HepG2 (cell line): ENCODE measurements around the gene SERPINE2. TPM values are rescaled to one million over a fixed set of nuclear protein-coding genes. Genes with fewer than 3 reads are reported as not detected.

Experiments
- IRX3 ChIP-seq: sonication (generic); formaldehyde crosslinking; IDR thresholded peaks from 2 replicates; pipeline ENCODE4 v1.8.1; 2023; ENCODE audit warnings: mild to moderate bottlenecking, low read depth, missing genetic modification reagents, borderline replicate concordance
- polyA plus RNA-seq, 8 experiments: library from polyadenylated mRNA; depleted of rRNA in 3 of 8; stranded (reverse) in 7 of 8; unstranded in 1 of 8; fragments of >200 nt; fragmentation: Illumina TruSeq in 4 of 8; extraction: Trizol in 4 of 8; gene quantifications; 2 replicates each; pipeline versions ENCODE4 v1.2.1 to v1.2.3, GENCODE V29; 2011 to 2016; ENCODE audit warnings: low read depth in 4 of 8, missing spikeins in 1 of 8, mixed read lengths in 1 of 8; ENCODE audit not compliant: insufficient read depth in 1 of 8
- total RNA-seq, 5 experiments: library from RNA; depleted of rRNA; stranded (reverse); fragments of >200 nt; fragmentation: Illumina TruSeq; extraction: Trizol; gene quantifications; 2 replicates each; pipeline ENCODE4 v1.2.3, GENCODE V29; 2016; ENCODE audit warnings: low read depth in 1 of 5
- TF ChIP-seq, protein P1 (sequence below): sonication (generic); formaldehyde crosslinking; IDR thresholded peaks from 2 replicates; pipeline ENCODE4 v1.4.0; 2020; ENCODE audit warnings: mild to moderate bottlenecking, missing genetic modification reagents
- TF ChIP-seq, protein P2 (sequence below): sonication (generic); formaldehyde crosslinking; IDR thresholded peaks from 2 replicates; pipeline ENCODE4 v1.5.0; 2020; ENCODE audit warnings: missing genetic modification reagents
- TF ChIP-seq, protein P3 (sequence below): sonication (generic); formaldehyde crosslinking; conservative IDR thresholded peaks from 2 replicates; pipeline ENCODE4 v1.5.0; 2020; ENCODE audit warnings: missing genetic modification reagents

The SERPINE2 gene
- total and polyA plus RNA-seq, 2 of the 13 experiments (the other 11 are each of a cell fraction or from before 2014, with no cell fraction given): 7.9 to 18.1 TPM

DNA sequence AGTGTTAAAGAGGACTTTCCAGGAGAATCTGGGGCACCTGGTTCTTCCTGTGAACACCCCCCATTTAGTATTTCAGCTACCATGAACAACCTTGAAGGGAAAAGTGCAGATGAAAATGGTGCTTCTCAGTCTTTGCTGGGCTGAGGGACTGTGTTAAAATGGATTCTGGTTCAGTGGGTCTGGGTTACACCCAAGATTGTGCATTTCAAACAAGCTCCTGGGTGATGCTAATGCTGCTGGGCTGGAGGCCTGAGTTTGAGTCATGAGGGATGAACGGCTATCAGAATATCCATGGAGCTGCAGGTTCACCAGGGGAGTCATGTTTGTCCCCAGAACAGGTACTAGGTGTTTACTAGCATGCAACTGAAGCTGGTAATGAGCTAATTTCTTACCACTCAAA, 57.8 kb downstream of the SERPINE2 start (continued):
- TF ChIP-seq, protein P1, sequence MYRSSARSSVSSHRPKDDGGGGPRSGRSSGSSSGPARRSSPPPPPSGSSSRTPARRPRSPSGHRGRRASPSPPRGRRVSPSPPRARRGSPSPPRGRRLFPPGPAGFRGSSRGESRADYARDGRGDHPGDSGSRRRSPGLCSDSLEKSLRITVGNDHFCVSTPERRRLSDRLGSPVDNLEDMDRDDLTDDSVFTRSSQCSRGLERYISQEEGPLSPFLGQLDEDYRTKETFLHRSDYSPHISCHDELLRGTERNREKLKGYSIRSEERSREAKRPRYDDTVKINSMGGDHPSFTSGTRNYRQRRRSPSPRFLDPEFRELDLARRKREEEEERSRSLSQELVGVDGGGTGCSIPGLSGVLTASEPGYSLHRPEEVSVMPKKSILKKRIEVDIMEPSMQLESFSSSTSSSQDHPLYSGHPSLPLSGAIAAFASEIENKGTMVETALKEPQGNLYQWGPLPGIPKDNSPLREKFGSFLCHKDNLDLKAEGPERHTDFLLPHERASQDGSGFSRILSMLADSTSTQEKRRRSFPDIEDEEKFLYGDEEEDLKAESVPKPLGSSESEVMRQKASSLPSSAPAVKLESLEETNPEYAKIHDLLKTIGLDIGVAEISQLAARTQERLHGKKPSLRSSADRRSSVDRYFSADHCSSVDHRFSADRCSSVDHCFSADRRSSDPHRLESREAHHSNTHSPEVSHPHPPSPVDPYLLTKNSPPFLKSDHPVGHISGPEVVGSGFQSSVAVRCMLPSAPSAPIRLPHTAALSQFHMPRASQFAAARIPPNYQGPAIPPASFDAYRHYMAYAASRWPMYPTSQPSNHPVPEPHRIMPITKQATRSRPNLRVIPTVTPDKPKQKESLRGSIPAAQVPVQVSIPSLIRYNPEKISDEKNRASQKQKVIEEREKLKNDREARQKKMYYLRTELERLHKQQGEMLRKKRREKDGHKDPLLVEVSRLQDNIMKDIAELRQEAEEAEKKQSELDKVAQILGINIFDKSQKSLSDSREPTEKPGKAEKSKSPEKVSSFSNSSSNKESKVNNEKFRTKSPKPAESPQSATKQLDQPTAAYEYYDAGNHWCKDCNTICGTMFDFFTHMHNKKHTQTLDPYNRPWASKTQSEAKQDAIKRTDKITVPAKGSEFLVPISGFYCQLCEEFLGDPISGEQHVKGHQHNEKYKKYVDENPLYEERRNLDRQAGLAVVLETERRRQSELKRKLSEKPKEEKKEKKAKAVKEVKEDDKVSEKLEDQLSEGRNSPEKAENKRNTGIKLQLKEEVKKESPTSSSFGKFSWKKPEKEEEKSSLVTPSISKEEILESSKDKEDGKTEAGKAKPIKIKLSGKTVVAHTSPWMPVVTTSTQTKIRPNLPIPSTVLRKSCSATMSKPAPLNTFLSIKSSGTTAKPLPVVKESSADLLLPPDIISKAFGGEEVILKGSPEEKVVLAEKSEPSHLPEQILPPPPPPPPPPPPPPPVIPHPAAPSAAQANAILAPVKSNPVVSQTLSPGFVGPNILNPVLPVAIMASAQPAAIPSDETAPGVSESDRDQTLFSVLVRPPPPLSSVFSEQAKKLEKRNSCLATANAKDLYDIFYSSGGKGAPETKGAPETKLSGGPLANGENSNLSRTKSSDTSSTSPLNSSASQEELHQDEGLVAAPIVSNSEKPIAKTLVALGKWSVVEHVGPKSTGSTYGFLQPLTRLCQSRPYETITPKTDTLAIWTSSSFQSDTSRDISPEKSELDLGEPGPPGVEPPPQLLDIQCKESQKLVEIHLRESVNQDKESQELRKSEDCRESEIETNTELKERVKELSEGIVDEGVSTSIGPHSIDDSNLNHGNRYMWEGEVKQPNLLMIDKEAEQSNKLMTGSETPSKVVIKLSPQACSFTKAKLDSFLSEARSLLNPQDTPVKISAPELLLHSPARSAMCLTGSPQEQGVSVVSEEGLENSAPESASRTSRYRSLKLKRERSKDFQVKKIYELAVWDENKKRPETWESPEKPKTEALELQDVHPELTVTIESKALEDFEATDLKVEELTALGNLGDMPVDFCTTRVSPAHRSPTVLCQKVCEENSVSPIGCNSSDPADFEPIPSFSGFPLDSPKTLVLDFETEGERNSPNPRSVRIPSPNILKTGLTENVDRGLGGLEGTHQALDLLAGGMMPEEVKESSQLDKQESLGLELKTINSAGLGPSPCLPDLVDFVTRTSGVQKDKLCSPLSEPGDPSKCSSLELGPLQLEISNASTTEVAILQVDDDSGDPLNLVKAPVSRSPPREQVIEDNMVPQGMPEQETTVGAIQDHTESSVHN (CRISPR knock-in tag): no peak
- TF ChIP-seq, protein P2, sequence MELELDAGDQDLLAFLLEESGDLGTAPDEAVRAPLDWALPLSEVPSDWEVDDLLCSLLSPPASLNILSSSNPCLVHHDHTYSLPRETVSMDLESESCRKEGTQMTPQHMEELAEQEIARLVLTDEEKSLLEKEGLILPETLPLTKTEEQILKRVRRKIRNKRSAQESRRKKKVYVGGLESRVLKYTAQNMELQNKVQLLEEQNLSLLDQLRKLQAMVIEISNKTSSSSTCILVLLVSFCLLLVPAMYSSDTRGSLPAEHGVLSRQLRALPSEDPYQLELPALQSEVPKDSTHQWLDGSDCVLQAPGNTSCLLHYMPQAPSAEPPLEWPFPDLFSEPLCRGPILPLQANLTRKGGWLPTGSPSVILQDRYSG (CRISPR knock-in tag): no peak
- TF ChIP-seq IRX3 (CRISPR knock-in tag): no peak
- TF ChIP-seq, protein P3, sequence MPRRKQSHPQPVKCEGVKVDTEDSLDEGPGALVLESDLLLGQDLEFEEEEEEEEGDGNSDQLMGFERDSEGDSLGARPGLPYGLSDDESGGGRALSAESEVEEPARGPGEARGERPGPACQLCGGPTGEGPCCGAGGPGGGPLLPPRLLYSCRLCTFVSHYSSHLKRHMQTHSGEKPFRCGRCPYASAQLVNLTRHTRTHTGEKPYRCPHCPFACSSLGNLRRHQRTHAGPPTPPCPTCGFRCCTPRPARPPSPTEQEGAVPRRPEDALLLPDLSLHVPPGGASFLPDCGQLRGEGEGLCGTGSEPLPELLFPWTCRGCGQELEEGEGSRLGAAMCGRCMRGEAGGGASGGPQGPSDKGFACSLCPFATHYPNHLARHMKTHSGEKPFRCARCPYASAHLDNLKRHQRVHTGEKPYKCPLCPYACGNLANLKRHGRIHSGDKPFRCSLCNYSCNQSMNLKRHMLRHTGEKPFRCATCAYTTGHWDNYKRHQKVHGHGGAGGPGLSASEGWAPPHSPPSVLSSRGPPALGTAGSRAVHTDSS (CRISPR knock-in tag): no peak
